Measurements from ENCODE around the gene TSSK3. TPM values are rescaled to one million over a fixed set of nuclear protein-coding genes. Genes with fewer than 3 reads are reported as not detected.
"Not testable (repeated sequence)": the region's sequence is repeated elsewhere in the genome, so short reads cannot be mapped to it uniquely, and the experiment has no call there.

TSSK3 gene
- total and polyA plus RNA-seq, 4 donors = 0.14 to 0.50 TPM; not detected in 2

GRCh38 chr1:32353886-32354570 is 8.3 kb upstream of the TSSK3 start (continued):
- TF ChIP-seq ZBTB33 (IDR thresholded peaks at IDR 0.05) = no peak
- no peak for TF ChIP-seq TAF1 (conservative IDR thresholded peaks at IDR 0.05)
- TF ChIP-seq, protein P1, sequence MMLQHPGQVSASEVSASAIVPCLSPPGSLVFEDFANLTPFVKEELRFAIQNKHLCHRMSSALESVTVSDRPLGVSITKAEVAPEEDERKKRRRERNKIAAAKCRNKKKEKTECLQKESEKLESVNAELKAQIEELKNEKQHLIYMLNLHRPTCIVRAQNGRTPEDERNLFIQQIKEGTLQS (IDR thresholded peaks at IDR 0.05) = no peak
- peak; percentile 66 to 73 for TF ChIP-seq RXRA (IDR thresholded peaks at IDR 0.05)
- TF ChIP-seq JUND (IDR thresholded peaks at IDR 0.05) = no peak
- peak; percentile 6 to 22 for TF ChIP-seq EGR1 (IDR thresholded peaks at IDR 0.05; ENCODE audit: low read depth in 2 of 2)
- TF ChIP-seq HNF4A (conservative IDR thresholded peaks at IDR 0.05) = no peak

- H3K27me3 ChIP-seq (ENCODE audit: control insufficient read depth in 4 of 4, insufficient read depth in 4 of 4, low read length in 3 of 4); H3K9ac ChIP-seq (ENCODE audit: low read depth in 1 of 2, low read length in 2 of 2); H3K9me3 ChIP-seq (ENCODE audit: control insufficient read depth in 4 of 4, low read length in 3 of 4); H3K27ac ChIP-seq (ENCODE audit: low read depth in 1 of 2, low read length in 2 of 2); DNase-seq (ENCODE audit: low spot score); H3K4me3 ChIP-seq (ENCODE audit: low read depth in 1 of 3, low read length in 3 of 3); H3K36me3 ChIP-seq (ENCODE audit: control insufficient read depth in 4 of 4, insufficient read depth in 3 of 4, low read depth in 1 of 4, low read length in 3 of 4): not testable (repeated sequence)
- 94% methylated on average over 6 of the region's 6 CpGs for WGBS
- H3K4me1 ChIP-seq (ENCODE audit: control insufficient read depth in 4 of 4, insufficient read depth in 4 of 4, low read length in 3 of 4) = peaks cover 6 to 38% (median 24%) of the 10 kb centered on the region in 4 donors
These were observed 6.6 kb upstream of the TSSK3 start for GRCh38 chr1:32355778-32356177.

- no peak for DNase-seq (ENCODE audit: low spot score)
- H3K9me3 ChIP-seq (ENCODE audit: control insufficient read depth in 4 of 4, low read length in 3 of 4) = no peaks in the 10 kb centered on the region
- H3K9ac ChIP-seq (ENCODE audit: low read depth in 1 of 2, low read length in 2 of 2) = no peak overlapping the region
- no peak for TF ChIP-seq EGR1 (IDR thresholded peaks at IDR 0.05; ENCODE audit: low read depth in 2 of 2)
- no peak for TF ChIP-seq FOXA1 (IDR thresholded peaks at IDR 0.05)
- TF ChIP-seq, protein P2, sequence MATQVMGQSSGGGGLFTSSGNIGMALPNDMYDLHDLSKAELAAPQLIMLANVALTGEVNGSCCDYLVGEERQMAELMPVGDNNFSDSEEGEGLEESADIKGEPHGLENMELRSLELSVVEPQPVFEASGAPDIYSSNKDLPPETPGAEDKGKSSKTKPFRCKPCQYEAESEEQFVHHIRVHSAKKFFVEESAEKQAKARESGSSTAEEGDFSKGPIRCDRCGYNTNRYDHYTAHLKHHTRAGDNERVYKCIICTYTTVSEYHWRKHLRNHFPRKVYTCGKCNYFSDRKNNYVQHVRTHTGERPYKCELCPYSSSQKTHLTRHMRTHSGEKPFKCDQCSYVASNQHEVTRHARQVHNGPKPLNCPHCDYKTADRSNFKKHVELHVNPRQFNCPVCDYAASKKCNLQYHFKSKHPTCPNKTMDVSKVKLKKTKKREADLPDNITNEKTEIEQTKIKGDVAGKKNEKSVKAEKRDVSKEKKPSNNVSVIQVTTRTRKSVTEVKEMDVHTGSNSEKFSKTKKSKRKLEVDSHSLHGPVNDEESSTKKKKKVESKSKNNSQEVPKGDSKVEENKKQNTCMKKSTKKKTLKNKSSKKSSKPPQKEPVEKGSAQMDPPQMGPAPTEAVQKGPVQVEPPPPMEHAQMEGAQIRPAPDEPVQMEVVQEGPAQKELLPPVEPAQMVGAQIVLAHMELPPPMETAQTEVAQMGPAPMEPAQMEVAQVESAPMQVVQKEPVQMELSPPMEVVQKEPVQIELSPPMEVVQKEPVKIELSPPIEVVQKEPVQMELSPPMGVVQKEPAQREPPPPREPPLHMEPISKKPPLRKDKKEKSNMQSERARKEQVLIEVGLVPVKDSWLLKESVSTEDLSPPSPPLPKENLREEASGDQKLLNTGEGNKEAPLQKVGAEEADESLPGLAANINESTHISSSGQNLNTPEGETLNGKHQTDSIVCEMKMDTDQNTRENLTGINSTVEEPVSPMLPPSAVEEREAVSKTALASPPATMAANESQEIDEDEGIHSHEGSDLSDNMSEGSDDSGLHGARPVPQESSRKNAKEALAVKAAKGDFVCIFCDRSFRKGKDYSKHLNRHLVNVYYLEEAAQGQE (IDR thresholded peaks at IDR 0.05) = no peak
- TF ChIP-seq, protein P1 (IDR thresholded peaks at IDR 0.05) = no peak
- no peak for TF ChIP-seq FOXA2 (IDR thresholded peaks at IDR 0.05)
- no peak for TF ChIP-seq HNF4G (IDR thresholded peaks at IDR 0.05)
- no peak for TF ChIP-seq SP1 (IDR thresholded peaks at IDR 0.05)
- TF ChIP-seq TAF1 (conservative IDR thresholded peaks at IDR 0.05) = no peak
- TF ChIP-seq RXRA (IDR thresholded peaks at IDR 0.05) = no peak
- H3K4me3 ChIP-seq (ENCODE audit: low read depth in 1 of 3, low read length in 3 of 3) = no peak overlapping the region
- H3K27ac ChIP-seq (ENCODE audit: low read depth in 1 of 2, low read length in 2 of 2) = no peak overlapping the region
- 98% methylated on average over 1 of the region's 1 CpG for whole genome bisulfite sequencing
- no peaks in the 10 kb centered on the region for H3K36me3 ChIP-seq (ENCODE audit: control insufficient read depth in 4 of 4, insufficient read depth in 3 of 4, low read depth in 1 of 4, low read length in 3 of 4)
- H3K27me3 ChIP-seq (ENCODE audit: control insufficient read depth in 4 of 4, insufficient read depth in 4 of 4, low read length in 3 of 4) = no peaks in the 10 kb centered on the region
- peaks cover 8 to 39% (median 24%) of the 10 kb centered on the region in 4 donors for H3K4me1 ChIP-seq (ENCODE audit: control insufficient read depth in 4 of 4, insufficient read depth in 4 of 4, low read length in 3 of 4)
These were observed 5.9 kb upstream of the TSSK3 start for GRCh38 chr1:32356478-32356877.
